Measurements from ENCODE around the gene SLIT1. TPM values are rescaled to one million over a fixed set of nuclear protein-coding genes. Genes with fewer than 3 reads are reported as not detected.

SLIT1 gene
- total RNA-seq, 1 donor from 2014 or later: 55.7 TPM

- H3K36me3 Mint-ChIP-seq: peaks cover 15% of the 10 kb centered on the region
- TF ChIP-seq CTCF (conservative IDR thresholded peaks at IDR 0.05): no peak
Measured at GRCh38 chr10:97139651-97140048, 46.1 kb downstream of the SLIT1 start.

GRCh38 chr10:97138846-97139245 lies 46.9 kb downstream of the SLIT1 start:
- no peaks in the 10 kb centered on the region for H3K9me3 Mint-ChIP-seq
- no peak for TF ChIP-seq CTCF (conservative IDR thresholded peaks at IDR 0.05)
- H3K4me3 Mint-ChIP-seq: peak overlapping the region; percentile 4
- DNase-seq (ENCODE audit: extremely low spot score, unreplicated experiment): no peak
- peaks cover 48% of the 10 kb centered on the region for H3K4me1 Mint-ChIP-seq (ENCODE audit: unreplicated experiment)
- peaks cover 15% of the 10 kb centered on the region for H3K36me3 Mint-ChIP-seq
- peaks cover 36% of the 10 kb centered on the region for H3K27me3 Mint-ChIP-seq
- peak overlapping the region; percentile 72 for H3K27ac Mint-ChIP-seq

More at GRCh38 chr10:97139651-97140048, 46.1 kb downstream of the SLIT1 start:
- Mint-ChIP-seq H3K27me3 (peaks cover 36% of the 10 kb centered on the region), H3K27ac (peak overlapping the region; percentile 71), H3K4me3 (peak overlapping the region; percentile 67), H3K4me1 (ENCODE audit: unreplicated experiment) (peaks cover 51% of the 10 kb centered on the region), H3K9me3 (no peaks in the 10 kb centered on the region)
- no peak for DNase-seq (ENCODE audit: extremely low spot score, unreplicated experiment)

GRCh38 chr10:97138174-97138573 lies 47.6 kb downstream of the SLIT1 start:
- Mint-ChIP-seq H3K27me3 (peaks cover 32% of the 10 kb centered on the region), H3K4me3 (no peak overlapping the region), H3K4me1 (ENCODE audit: unreplicated experiment) (peaks cover 48% of the 10 kb centered on the region), H3K36me3 (peaks cover 12% of the 10 kb centered on the region), H3K27ac (peak overlapping the region; percentile 72), H3K9me3 (no peaks in the 10 kb centered on the region)
- peak; percentile 28 for TF ChIP-seq CTCF (conservative IDR thresholded peaks at IDR 0.05)
- DNase-seq (ENCODE audit: extremely low spot score, unreplicated experiment): no peak

- Mint-ChIP-seq H3K4me3 (no peak overlapping the region), H3K27me3 (peaks cover 20% of the 10 kb centered on the region), H3K36me3 (no peaks in the 10 kb centered on the region), H3K27ac (no peak overlapping the region), H3K4me1 (ENCODE audit: unreplicated experiment) (peaks cover 55% of the 10 kb centered on the region), H3K9me3 (no peaks in the 10 kb centered on the region)
- no peak for TF ChIP-seq CTCF (conservative IDR thresholded peaks at IDR 0.05)
- DNase-seq (ENCODE audit: extremely low spot score, unreplicated experiment): no peak
Measured at GRCh38 chr10:97136756-97137155, 49.0 kb downstream of the SLIT1 start.

- no peaks in the 10 kb centered on the region for H3K9me3 Mint-ChIP-seq
- no peak overlapping the region for H3K4me3 Mint-ChIP-seq
- no peak for DNase-seq (ENCODE audit: extremely low spot score, unreplicated experiment)
- no peak for TF ChIP-seq CTCF (conservative IDR thresholded peaks at IDR 0.05)
- H3K27ac Mint-ChIP-seq: no peak overlapping the region
- peaks cover 48% of the 10 kb centered on the region for H3K4me1 Mint-ChIP-seq (ENCODE audit: unreplicated experiment)
- no peaks in the 10 kb centered on the region for H3K36me3 Mint-ChIP-seq
- peaks cover 12% of the 10 kb centered on the region for H3K27me3 Mint-ChIP-seq
Measured at GRCh38 chr10:97135464-97135863, 50.3 kb downstream of the SLIT1 start.

GRCh38 chr10:97134983-97135382 lies 50.8 kb downstream of the SLIT1 start:
- DNase-seq (ENCODE audit: extremely low spot score, unreplicated experiment): no peak
- Mint-ChIP-seq H3K27me3 (peaks cover 7% of the 10 kb centered on the region), H3K4me3 (peak overlapping the region; percentile 32), H3K27ac (peak overlapping the region; percentile 51), H3K4me1 (ENCODE audit: unreplicated experiment) (peaks cover 43% of the 10 kb centered on the region), H3K36me3 (no peaks in the 10 kb centered on the region), H3K9me3 (no peaks in the 10 kb centered on the region)
- TF ChIP-seq CTCF (conservative IDR thresholded peaks at IDR 0.05): no peak
